Heart left ventricle (tissue), 16 donors: ENCODE results near the gene TAS1R3. TPM values are rescaled to one million over a fixed set of nuclear protein-coding genes. Genes with fewer than 3 reads are reported as not detected.

Source experiments
- ATAC-seq, 4 donors: fragments of 200-7000 bp; cut with Tn5 transposase; one replicate each; pipeline ENCODE4 v1.9.1; 2020 to 2022; ENCODE audit warnings: moderate library complexity in 4 of 4, mild to moderate bottlenecking in 3 of 4, moderate number of reproducible peaks in 1 of 4
- DNase-seq, 5 donors: peaks; one replicate each; pipeline ENCODE4 v3.0.0-alpha.2; 2020
- H3K27ac ChIP-seq, 12 donors: fragments of 200-600 bp; sonication (generic) in 4 of 12; one replicate each; pipeline versions ENCODE4 v1.5.0 to v1.8.0; 2016 to 2022; ENCODE audit warnings: mild to moderate bottlenecking in 2 of 12
- H3K27me3 ChIP-seq, 9 donors: fragments of 200-600 bp; sonication (generic) in 2 of 9; one replicate each; pipeline versions ENCODE4 v1.5.1 to v1.8.0; 2016 to 2022; ENCODE audit warnings: mild to moderate bottlenecking in 3 of 9
- H3K36me3 ChIP-seq, 9 donors: fragments of 200-600 bp; sonication (generic) in 2 of 9; one replicate each; pipeline versions ENCODE4 v1.5.0 to v1.8.0; 2018 to 2022; ENCODE audit warnings: mild to moderate bottlenecking in 2 of 9
- H3K4me1 ChIP-seq, 12 donors: fragments of 200-600 bp; sonication (generic) in 4 of 12; one replicate each; pipeline versions ENCODE4 v1.5.0 to v1.8.0; 2016 to 2022; ENCODE audit warnings: mild to moderate bottlenecking in 3 of 12
- H3K4me3 ChIP-seq, 12 donors: fragments of 200-600 bp; sonication (generic) in 4 of 12; one replicate each; pipeline versions ENCODE4 v1.5.0 to v1.8.0; 2017 to 2022; ENCODE audit warnings: mild to moderate bottlenecking in 9 of 12, moderate library complexity in 4 of 12
- H3K9me3 ChIP-seq, 12 donors: fragments of 200-600 bp; sonication (generic) in 4 of 12; one replicate each; pipeline versions ENCODE4 v1.5.0 to v1.8.0; 2016 to 2022; ENCODE audit warnings: mild to moderate bottlenecking in 1 of 12
- POLR2A ChIP-seq, 2 donors: fragments of 450-650 bp; IDR thresholded peaks; one replicate each; pipeline ENCODE4 v1.6.1; 2017; ENCODE audit warnings: antibody characterized with exemption in 2 of 2, mild to moderate bottlenecking in 2 of 2, moderate library complexity in 2 of 2
- WGBS, 4 donors: extraction: QIAGEN DNeasy Blood & Tissue Kit in 2 of 4; methylation state at CpG; one replicate each; pipeline versions ENCODE4 v1.1.5 to v1.1.7; 2013 to 2018; 5-methylcytosine and 5-hydroxymethylcytosine counted together
- intact Hi-C, 10 donors: fragments of 100-400 bp; cut with DNase I; formaldehyde crosslinking; loops; one replicate each; pipeline versions ENCODE4 v1.11.1 to v1.14.2; 2022
- polyA plus RNA-seq, 2 donors: library from polyadenylated mRNA; stranded (reverse); fragments of 200-250 nt; gene quantifications; one replicate each; pipeline ENCODE4 v1.2.3, GENCODE V29; 2013
- total RNA-seq, 9 donors: library from RNA; depleted of rRNA in 2 of 9; stranded (reverse); fragments of >200 nt in 2 of 9; fragmentation: NEBNext Ultra II Directional in 3 of 9; extraction: Animal tissue kit (Norgen Biotek cat#: 25700) in 3 of 9; gene quantifications; one replicate each; pipeline versions ENCODE4 v1.1.0 to v1.2.4, GENCODE V29; 2016 to 2023
- TF ChIP-seq, protein P1 (sequence below), 12 donors: fragments of 200-600 bp; sonication (generic) in 4 of 12; IDR thresholded peaks; one replicate each; pipeline versions ENCODE4 v1.5.0 to v1.8.0; 2018 to 2022; ENCODE audit warnings: antibody characterized with exemption in 12 of 12, mild to moderate bottlenecking in 5 of 12
- donor health status: ischemic (EF 13 %, LVEDD 7.1; RV severe dilation, severe dysfunction).
- donor health status: healthy with polysubstance abuse.
- donor health status: DM: no; HTN: yes; CAD: no.
- donor health status: DM: no; HTN: no; CAD: no.
- donor health status: ischemic (EF 25% LVEDD 6.9; RV normal size, moderate dysfunction).
- donor health status: ischemic (EF 25% LVEDD 5.7; RV mildly dilated, moderate dysfunction).
- donor health status: healthy.
- donor health status: DM: yes; HTN: yes; CAD: no.
- donor health status: ischemic (EF 35%, LVEDD 5.7; RV mildly dilated, moderate dysfunction).
- donor health status: nonischemic (EF 11% LVEDD 7.7; RV severe dilation, severe dysfunction).
- donor health status: DM: yes; HTN: yes; CAD: no.
- donor health status: PGD.
- donor health status: ischemic (EF 29% LVEDD 5.4; RV normal size, mild dysfunction).
- donor health status: nonischemic (EF 23%, LVEDD 6.1; RV moderate dilation, normal function).

TAS1R3 gene
- total and polyA plus RNA-seq, 11 donors, result 0.21 to 1.3 (median 0.38) TPM

DNA sequence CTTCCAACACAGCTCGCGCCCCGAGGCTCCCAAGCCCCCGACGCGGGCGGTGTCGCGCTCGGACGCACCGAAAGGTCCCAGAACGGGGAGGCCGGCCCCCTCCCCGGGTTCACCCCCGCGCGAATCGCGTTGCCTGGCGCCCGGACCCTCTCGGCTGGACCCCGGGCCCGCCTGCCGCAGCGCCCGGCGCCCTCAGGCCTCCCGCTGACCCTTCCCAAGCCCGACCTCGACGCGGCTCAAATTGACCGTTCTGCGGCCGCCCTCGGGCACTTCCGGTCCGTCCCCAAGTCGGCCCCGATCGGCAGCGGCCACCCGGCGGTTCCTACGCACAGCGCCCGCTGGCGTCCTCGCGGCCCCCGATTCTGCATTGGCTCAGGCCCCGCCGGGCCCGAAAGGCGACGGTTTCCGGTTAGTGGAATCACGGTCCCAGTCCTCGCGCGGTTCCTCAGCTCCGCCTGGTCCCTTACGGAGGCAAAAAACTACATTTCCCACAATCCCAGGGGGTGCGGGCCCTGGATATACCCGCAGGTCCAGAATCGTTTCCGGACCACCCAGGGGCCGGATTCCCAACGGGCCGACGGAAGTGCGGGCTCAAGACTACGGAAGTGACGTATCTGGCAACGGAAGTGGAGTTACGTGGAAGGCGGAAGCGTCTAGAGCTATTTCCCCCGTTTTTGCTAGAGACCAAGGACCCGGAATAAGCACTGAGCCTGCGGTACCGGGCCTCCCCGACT, 44.0 kb downstream of the TAS1R3 start, which contains the start of gene AURKAIP1:
AURKAIP1 (minus strand) TSS at position 279 of the 734 bp plus-strand sequence. CDS start 451 bp downstream, outside the sequence.
- Histone ChIP-seq H3K27ac (peak within 1 kb of the TSS; percentile 82 to 99 (median 96)), H3K27me3 (no peaks in the 10 kb centered on the region), H3K4me1 (peaks cover 10 to 42% (median 33%) of the 10 kb centered on the region in 12 donors), H3K36me3 (peaks cover 0 to 16% (median 9%) of the 10 kb centered on the region in 9 donors), H3K9me3 (no peaks in the 10 kb centered on the region), H3K4me3 (peak within 1 kb of the TSS; percentile 78 to 100 (median 94))
- intact Hi-C loops, result loop anchor here in 5 of 10 donors (1.0 to 10.0 kb wide), 3 partner anchors 24 to 260 kb away; partner anchors contain the start of genes C1orf159 (in 1 of the 5) and CCNL2 (in 1 of the 5)
- ATAC-seq (peak; percentile 95 to 98 (median 96)), DNase-seq (peak; percentile 98 to 99 (median 99))
- WGBS, 4 donors, result 0% methylated on average over 40 to 85 of the region's 85 CpGs
- TF ChIP-seq POLR2A (IDR thresholded peaks at IDR 0.05), result peak; percentile 12 to 76
- TF ChIP-seq, protein P1, sequence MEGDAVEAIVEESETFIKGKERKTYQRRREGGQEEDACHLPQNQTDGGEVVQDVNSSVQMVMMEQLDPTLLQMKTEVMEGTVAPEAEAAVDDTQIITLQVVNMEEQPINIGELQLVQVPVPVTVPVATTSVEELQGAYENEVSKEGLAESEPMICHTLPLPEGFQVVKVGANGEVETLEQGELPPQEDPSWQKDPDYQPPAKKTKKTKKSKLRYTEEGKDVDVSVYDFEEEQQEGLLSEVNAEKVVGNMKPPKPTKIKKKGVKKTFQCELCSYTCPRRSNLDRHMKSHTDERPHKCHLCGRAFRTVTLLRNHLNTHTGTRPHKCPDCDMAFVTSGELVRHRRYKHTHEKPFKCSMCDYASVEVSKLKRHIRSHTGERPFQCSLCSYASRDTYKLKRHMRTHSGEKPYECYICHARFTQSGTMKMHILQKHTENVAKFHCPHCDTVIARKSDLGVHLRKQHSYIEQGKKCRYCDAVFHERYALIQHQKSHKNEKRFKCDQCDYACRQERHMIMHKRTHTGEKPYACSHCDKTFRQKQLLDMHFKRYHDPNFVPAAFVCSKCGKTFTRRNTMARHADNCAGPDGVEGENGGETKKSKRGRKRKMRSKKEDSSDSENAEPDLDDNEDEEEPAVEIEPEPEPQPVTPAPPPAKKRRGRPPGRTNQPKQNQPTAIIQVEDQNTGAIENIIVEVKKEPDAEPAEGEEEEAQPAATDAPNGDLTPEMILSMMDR (IDR thresholded peaks at IDR 0.05), result peak in 6 of 12 donors; percentile 17 to 62 (median 34)

DNA sequence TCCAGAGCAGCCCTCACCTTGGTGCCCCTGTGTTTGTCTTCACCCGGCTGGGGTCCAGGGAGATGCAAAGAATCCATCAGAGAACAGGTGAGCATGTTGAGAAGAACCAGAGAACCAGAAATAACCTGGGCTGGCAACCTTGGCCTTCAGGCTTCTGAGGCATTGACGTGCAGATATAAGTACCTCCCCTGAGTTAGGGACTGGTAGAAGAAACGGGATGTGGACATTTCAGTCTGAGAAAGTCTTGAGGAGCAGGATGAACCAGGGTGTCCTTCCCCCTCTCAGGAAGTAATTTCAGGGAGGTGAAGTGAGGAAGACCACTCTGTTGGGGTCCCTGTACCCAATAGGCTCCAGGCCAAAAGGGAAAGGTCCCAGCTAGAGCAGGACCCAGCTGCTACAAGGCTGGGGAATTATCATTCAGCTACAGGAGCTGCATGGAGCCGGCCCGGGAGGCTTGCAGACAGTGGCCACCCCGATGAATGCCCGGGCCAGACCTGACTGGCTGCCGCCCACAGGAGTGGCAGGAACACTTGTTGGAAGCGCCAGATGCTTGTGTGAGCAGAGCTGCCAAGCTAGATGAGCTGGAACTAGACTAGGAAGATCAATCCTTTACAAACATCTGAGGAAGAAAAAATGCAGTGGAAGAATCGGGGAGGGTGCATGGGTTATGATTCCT, 45.6 kb downstream of the TAS1R3 start:
- Histone ChIP-seq H3K4me3 (peak overlapping the region in 2 of 12 donors; percentile 83 to 100), H3K4me1 (peaks cover 10 to 35% (median 30%) of the 10 kb centered on the region in 12 donors), H3K36me3 (peaks cover 0 to 18% (median 9%) of the 10 kb centered on the region in 9 donors), H3K27ac (no peak overlapping the region), H3K27me3 (no peaks in the 10 kb centered on the region), H3K9me3 (no peaks in the 10 kb centered on the region)
- 90 to 94% (median 92%) methylated on average over 10 of the region's 10 CpGs for WGBS, 4 donors
- no peak for TF ChIP-seq POLR2A (IDR thresholded peaks at IDR 0.05)
- TF ChIP-seq, protein P1 (IDR thresholded peaks at IDR 0.05), result no peak
- ATAC-seq, result no peak
- intact Hi-C loops, result loop anchor here in 5 of 10 donors (10.0 kb wide), 2 partner anchors 128 to 262 kb away; partner anchors contain the start of gene C1orf159 (in 1 of the 5)
- no peak for DNase-seq

DNA sequence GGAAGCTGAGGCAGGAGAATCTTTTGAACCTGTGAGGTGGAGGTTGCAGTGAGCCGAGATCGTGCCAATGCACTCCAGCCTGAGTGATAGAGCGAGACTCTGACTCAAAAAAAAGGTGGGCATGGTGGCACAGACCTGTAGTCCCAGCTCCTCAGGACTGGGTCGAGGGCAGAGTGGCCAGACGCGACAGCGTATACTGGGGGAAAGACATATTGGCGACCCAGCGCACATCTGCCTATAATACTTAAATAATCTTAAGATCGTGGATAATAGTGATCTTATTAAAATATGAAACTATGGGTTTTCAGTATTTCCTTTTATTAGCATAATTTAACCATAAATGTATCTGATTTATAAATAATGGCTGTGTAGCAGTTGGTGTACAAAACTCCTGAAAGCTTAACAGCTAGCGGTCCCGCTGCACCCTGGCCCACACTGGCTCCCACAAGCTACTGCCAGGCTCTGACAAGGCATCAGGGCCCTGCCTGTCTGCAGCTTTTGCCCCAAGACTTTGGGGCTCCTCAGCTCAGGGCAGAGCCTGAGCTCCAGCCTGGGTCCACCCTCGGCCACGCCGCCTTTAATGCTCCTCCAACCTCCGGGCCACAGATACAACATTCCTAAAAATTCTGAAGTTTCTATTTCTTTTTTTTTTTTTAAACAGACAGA, 46.6 kb downstream of the TAS1R3 start:
- Histone ChIP-seq H3K4me1 (peaks cover 10 to 25% (median 21%) of the 10 kb centered on the region in 12 donors), H3K36me3 (peaks cover 0 to 20% (median 9%) of the 10 kb centered on the region in 9 donors), H3K27me3 (no peaks in the 10 kb centered on the region), H3K27ac (no peak overlapping the region), H3K4me3 (no peak overlapping the region), H3K9me3 (no peaks in the 10 kb centered on the region)
- WGBS, 4 donors, result 93 to 95% (median 94%) methylated on average over 16 of the region's 16 CpGs
- ATAC-seq (no peak), DNase-seq (no peak)
- intact Hi-C loops, result loop anchor here in 5 of 10 donors (10.0 kb wide), 2 partner anchors 127 to 263 kb away; partner anchors contain the start of gene C1orf159 (in 1 of the 5)
- TF ChIP-seq, protein P1 (IDR thresholded peaks at IDR 0.05), result no peak
- TF ChIP-seq POLR2A (IDR thresholded peaks at IDR 0.05), result no peak
